Stimulated activated CD4-positive, alpha-beta T cell treated with anti-CD3 and anti-CD28 coated beads, Interleukin-2, amount 100 ng/mL, for 48 hours (primary cell): Measurements from ENCODE around the gene CFB.
A peak's percentile ranks its signal among the peaks of the same experiment; 100 is the strongest.

Experiments
- DNase-seq, 2 donors: peaks; one replicate each; pipeline ENCODE4 v3.0.0-alpha.2; 2020

The CFB gene

DNA sequence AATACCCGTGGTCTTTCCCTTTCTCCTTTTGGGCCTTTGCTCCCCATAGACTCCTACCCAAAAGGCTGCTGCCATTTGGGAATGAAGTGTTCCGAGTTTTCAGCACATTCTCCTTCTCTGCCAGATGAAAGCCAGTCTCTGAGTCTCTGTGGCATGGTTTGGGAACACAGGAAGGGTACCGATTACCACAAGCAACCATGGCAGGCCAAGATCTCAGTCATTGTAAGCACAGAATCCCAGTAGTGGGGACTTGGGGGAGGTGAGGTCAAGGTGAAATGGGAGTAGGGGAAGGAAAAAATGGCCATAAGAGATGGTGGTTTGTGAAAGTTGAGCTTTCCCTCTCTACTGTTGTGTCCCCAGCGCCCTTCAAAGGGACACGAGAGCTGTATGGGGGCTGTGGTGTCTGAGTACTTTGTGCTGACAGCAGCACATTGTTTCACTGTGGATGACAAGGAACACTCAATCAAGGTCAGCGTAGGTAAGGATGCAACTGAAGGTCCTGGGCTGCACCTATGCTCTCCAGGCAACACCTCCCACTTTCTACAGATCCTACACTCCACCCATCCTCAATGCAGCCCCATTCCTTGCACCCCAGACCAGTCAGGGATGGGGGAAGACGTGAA lies 4.1 kb downstream of the CFB start:
- no peak for DNase-seq

DNA sequence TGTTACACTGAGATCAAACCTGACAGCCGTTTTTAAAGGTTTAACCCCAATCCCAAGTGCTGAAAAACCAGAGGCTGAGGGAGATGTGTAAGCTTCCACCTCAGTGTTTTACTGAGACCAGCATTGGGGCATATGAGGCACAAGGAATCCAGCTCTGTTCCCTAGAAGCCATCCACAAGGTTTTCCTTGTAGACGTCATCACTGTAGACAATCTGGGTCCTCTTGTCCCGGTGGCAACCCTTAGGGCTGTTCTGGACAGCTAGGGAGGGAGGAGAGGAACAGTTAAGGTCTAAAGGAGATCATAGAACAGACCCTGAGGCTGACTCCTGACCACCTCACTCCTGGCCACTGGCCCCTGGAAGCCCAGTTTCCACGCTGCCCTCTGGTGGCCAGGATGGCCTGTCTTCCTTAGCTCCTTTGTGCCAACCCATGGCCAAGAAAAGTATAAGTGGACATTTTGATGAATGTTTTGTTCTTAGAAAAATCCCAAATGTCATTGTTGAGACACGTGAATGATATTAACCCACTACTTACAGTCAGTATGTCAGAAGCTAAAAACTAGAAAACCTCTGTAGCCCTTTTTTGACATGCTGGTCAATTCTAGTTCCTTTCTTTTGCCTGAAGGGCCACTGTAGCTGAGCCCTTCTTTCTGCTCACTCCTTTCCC lies 6.4 kb downstream of the CFB start:
- peak; percentile 31 to 39 for DNase-seq

DNA sequence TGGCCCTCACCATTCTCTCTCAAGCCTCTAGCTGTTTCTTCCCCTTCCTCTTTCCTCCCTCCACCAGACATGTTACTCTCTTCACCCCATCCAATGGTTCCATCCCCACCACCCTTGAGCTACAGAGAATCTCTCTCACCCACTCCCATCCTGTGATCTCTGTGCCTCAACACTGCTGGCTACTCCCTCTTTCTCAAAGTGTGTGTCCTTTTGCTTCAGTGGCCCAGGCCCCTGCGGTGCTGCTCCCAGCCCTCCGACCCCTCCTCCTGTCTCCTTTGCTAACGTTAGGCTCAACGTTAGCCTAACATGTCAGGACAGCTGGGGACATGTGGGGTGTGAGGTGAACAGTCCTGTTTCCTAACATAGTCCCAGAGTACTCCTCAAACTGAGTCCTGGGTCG lies 7.0 kb downstream of the CFB start:
- no peak for DNase-seq

DNA sequence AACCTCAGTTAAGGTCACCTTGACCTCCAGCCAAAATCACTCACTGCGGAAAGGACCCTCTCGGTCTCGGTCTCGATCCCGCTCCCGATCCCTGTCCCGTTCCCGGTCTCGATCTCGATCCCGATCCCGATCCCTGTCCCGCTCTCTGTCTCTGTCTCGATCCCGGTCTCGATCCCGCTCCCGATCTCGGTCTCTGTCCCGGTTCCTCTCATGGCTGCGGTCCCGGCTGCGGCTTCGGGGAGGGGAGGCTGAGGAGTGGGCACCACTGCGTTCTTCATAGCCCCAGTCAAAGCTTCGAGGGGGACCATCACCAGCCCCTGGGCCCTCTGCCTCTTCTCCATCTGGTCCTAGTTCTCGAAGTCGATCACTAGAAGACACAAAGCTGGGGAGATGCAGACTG lies 8.6 kb downstream of the CFB start:
- DNase-seq, result no peak

DNA sequence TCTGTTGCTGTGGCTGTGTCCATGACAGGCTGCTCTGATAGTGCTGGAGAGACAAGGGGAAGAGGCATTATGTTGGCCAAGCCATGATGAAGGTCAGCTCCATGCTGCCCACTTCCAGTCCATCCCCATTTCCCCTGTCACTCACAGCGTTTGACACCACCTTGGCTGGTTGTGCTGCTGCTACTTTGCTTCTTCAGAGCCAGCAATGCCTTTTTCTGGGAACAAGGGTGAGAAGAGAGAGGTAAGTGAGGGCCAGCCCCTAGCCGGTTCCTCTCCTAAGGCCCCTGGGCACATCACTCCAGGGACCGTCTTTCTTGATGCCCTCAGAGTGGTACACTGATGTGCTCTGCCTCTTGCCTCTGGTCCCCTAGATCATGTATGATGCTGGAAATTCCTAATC lies 10.9 kb downstream of the CFB start:
- DNase-seq, result no peak

DNA sequence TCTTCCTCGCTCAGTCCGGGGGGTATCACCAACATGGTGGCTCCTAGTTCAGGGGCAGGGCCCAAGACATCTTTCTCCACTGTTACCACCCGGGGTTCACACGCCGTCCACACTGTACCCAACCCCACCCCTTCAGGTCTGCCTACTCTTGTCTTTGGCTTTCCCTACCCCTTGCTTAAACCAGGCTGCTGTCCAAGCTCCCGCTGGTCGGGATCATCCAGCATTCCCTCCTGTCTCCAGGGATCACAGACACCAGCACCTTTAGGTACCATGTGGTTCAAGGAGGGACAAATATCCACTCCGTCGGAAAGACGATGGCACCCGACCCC lies 12.5 kb downstream of the CFB start:
- no peak for DNase-seq

DNA sequence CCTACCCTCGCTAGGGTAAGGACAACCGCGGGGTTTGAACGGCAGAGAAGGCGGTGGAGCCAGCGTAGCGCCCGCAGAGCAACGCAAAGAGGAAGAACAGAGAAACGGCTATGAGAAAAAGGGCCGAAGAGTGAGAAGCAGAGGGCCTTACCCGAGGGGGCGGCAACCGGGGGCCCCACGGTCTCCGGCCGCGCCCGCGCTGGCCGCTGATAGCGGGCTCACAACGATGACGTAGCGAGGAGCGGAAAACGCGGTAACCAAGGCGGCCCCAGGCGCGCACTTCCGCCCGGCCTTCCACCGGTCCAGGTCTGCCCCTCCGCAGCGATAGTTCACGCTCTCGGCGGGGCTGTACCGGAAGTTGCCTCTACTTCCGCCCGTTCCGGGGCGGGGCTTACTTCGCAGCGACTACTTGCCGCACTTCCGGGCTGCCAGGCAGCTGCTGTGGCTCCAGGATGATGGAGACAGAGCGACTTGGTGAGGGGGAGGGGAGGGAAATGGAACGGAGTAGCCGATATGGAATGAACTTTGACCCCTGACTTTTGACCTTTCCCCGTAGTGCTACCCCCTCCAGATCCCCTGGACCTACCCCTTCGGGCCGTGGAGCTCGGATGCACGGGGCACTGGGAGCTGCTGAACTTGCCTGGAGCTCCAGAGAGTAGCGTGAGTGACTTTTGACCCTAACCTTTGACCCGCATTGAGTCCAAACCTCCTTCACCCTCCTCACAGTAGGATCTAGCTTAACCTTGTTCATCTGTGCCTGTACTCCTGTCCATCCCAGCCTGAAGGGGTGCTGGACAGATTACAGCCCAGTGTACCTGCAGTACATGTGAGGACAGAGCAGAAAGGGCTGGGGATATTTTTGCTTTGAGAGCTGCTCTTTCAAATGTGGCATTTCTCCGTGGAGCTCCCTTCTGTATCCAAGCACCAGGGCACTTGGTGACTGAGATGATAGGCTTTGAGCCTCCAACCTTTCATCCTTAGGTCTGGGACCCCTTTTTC lies 13.1 kb downstream of the CFB start, which contains the start of the genes NELFE and SKIC2:
NELFE (minus strand) TSS at position 231 of the 999 bp plus-strand sequence. CDS start 525 bp downstream, outside the sequence.
SKIC2 (plus strand) TSS at position 435 of the 999 bp plus-strand sequence; CDS start at position 453, 18 bp downstream.
- DNase-seq, result peak; percentile 97 to 98

DNA sequence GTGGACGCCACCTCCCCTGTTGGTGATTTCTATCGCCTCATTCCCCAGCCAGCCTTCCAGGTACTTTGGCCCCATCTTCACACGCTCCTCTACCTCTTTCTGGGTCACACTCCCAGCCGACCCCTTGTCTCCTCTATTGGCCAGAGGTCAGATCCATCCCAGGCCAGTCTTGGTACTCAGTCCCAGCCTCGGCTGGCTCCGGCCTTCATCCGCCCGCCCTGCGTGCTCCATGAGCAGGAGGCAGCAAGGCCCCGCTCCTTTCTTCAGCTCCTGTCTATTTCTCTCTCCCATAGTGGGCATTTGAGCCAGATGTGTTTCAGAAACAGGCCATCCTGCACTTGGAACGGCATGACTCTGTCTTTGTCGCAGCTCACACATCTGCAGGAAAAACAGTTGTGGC lies 15.7 kb downstream of the CFB start:
- DNase-seq, result no peak

DNA sequence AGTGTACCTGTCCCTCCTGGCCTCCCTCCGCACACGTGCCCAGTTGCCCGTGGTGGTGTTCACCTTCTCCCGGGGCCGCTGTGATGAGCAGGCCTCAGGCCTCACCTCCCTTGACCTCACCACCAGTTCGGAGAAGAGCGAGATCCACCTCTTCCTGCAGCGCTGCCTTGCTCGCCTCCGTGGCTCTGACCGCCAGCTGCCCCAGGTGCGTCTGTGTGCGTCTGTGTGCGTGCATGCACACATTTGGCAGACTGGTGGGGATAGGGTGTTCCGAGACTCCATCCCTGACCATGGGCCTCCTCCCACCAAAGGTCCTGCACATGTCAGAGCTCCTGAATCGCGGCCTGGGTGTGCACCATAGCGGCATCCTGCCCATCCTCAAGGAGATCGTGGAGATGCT lies 18.0 kb downstream of the CFB start:
- no peak for DNase-seq

DNA sequence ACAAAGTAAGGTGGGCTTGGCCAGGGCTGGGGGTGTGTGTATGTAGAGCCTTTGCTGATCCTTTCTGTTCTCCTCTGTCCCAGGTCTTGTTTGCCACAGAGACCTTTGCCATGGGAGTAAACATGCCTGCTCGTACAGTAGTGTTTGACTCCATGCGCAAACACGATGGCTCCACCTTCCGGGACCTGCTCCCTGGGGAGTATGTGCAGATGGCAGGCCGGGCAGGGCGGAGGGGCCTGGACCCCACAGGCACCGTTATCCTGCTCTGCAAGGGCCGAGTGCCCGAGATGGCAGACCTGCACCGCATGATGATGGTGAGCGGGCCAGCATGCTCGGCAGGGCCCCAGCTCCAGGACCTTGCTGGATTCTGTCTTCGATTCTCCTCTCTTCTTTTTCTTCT lies 19.8 kb downstream of the CFB start:
- DNase-seq, result no peak

DNA sequence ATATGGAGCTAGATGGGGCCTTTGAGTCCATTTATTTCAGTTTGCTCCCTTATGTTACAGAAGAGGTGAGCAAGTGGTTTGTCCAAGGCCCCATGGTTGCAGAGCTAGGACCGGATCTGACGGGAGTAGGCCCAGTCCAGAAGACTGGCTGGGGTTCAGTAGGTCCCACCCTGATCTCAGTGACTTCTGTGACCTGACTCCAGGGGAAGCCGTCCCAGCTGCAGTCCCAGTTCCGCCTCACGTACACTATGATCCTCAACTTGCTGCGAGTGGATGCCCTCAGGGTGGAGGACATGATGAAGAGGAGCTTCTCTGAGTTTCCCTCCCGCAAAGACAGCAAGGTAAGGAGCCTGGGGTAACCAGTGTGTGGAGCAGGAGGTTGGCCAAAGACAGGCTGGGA lies 20.6 kb downstream of the CFB start:
- no peak for DNase-seq

DNA sequence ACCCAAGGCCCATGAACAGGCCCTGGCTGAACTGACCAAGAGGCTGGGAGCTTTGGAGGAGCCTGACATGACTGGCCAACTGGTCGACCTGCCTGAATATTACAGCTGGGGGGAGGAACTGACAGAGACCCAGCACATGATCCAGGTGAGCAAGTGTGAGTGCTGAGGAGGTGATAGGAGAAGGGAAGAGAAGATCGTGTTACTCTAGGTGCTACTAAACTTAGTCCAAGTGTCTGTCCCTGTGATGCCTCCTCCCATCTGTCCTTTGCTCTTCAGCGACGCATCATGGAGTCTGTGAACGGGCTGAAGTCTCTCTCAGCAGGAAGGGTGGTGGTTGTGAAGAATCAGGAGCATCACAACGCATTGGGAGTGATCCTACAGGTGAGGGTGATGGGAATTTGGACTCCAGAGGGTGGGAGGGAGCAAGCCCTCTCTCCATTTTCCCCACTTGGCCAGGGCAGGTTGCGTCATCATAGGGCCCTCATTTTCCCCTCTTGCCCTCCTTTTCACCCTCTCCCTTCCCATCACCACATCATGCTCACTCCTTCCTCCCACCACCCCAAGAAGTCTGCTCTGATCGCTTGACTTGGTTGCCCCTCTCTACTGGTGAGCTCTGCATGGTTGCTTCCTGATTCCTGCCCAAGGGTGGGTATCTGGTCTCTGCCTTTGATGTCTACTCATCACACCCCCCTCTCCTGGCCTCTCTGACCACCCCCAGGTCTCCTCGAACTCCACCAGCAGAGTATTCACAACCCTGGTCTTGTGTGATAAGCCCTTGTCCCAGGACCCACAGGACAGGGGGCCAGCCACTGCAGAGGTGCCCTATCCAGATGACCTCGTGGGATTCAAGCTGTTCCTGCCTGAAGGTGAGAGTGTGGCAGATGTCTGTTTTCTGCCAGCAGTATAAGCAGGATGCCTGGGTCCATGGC lies 21.4 kb downstream of the CFB start:
- no peak for DNase-seq

DNA sequence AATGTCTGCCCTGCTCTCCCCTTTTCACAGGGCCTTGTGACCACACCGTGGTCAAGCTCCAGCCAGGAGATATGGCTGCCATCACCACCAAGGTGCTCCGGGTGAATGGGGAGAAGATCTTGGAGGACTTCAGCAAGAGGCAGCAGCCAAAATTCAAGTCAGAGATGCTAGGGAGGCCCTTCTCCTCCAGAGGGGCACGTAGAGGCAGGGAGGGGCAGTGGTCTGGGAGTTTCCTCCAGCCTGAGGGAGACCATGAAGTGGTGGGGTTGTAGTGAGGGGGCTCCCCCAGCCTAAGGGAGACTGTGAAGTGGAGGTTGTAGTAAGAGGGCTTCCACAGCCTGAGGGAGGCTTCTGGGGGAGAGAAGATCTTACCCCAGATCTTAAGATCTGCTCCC lies 22.0 kb downstream of the CFB start:
- no peak for DNase-seq

DNA sequence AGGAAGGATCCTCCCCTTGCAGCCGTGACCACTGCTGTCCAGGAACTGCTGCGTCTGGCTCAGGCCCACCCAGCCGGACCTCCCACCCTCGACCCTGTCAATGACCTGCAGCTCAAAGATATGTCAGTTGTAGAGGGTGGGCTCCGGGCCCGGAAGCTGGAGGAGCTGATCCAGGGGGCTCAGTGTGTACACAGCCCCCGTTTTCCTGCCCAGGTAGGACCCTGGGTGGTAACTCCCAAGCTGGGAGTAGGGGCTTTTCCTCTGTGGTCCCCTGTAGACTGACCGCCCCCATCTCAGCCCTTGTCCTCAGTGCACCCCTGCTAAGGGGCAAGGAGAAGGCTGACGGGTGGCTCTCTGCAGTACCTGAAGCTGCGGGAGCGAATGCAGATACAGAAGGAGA lies 22.4 kb downstream of the CFB start:
- no peak for DNase-seq

DNA sequence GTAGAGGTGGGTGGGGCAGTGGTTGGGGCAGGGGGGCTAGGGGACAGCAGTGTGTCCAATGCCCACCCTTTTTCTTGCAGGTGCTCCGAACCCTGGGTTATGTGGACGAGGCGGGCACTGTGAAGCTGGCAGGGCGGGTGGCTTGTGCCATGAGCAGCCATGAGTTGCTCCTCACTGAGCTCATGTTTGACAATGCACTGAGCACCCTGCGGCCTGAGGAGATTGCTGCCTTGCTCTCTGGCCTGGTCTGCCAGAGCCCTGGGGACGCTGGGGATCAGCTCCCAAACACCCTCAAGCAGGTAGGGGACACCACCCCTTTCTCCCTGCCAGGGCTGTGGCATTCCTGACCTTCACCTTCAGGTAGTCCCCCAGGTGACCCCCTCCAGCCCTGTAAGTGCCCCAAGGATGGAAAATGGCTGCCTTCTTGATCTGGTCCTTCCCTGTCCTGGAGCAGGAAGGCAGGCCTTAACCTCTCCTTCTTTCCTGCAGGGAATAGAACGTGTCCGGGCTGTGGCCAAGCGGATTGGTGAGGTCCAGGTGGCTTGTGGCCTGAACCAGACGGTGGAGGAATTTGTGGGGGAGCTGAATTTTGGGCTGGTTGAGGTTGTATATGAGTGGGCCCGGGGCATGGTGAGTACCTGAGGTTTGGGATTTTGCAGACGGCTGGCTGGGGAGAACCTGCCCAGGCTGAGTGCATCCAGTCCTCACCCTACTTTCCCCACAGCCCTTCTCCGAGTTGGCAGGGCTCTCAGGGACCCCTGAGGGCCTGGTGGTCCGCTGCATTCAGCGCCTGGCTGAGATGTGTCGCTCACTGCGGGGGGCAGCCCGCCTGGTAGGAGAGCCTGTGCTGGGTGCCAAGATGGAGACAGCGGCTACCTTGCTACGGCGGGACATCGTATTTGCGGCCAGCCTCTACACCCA lies 23.2 kb downstream of the CFB start:
- no peak for DNase-seq

DNA sequence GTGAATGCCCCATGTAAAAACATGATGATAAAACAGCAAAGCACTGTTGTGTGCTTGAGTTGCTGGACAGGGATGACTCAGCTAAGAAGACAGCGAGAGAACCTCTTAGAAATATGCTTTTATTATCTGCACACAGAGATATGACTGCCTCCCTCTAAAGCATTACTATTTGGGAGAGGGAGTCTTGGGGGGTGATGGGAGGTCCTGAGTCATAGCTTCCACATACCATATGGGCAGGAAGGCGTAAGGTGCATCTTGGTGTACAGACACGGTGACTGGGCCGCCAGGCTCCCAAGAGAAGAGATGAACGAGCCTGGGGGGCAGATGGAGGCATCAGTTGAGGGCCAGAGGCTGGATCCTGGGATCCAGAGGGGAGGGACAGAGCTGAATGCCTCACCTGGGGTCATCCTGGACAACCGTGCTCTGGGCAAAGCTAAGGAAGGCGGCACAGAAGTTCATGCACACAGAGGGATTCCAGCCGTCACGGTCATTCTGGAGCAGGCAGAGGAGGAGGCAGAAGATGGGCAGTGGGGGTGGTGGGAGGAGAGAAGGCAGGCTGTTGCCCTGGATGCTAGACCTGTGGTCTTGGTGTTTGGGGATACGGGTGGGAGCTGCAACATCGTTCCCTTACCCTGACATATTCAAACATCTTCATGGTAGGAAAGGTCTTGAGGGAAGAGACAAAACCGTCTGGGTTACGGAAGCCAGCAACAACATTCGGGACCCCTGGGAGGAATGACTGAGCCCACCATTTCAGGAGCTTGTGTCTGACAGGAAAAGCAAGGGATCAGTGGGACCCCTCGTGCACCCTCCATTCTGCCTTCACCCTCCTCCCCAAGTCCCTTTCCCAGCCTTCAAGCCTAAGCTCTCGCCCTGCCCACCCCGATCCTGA lies 24.1 kb downstream of the CFB start:
- no peak for DNase-seq

DNA sequence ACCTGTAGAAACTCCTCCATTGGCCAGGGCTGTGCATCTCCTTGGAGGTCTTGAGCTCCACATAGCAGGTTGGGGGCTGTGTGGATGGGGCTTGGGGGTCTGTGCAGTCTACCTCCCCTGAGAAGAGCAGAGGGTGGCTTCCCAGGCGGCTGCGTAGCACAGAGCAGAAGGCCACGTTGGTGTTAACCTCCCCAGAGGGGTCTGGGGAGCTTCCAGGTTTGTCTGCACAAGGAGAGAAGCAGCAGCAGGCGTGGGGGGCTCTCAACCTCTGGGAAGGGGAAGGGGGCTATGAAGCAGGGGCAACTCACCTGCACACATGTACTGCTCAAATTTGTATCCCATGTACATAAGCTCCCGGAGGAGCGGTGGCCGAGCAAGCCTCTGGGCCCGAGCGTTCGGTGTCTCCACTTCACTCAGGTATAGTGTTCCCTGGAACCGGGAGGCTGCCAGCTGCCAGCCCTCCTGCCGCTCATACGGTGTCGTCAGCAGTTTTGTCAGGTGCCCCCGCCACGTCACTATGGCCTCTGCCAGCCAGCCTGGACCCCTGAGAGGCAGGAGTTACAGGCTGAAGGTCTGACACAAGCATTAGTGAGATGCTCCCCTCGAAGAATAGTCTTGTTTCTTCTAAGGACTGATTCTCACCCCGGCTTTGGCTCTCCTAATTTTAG lies 24.8 kb downstream of the CFB start:
- no peak for DNase-seq

DNA sequence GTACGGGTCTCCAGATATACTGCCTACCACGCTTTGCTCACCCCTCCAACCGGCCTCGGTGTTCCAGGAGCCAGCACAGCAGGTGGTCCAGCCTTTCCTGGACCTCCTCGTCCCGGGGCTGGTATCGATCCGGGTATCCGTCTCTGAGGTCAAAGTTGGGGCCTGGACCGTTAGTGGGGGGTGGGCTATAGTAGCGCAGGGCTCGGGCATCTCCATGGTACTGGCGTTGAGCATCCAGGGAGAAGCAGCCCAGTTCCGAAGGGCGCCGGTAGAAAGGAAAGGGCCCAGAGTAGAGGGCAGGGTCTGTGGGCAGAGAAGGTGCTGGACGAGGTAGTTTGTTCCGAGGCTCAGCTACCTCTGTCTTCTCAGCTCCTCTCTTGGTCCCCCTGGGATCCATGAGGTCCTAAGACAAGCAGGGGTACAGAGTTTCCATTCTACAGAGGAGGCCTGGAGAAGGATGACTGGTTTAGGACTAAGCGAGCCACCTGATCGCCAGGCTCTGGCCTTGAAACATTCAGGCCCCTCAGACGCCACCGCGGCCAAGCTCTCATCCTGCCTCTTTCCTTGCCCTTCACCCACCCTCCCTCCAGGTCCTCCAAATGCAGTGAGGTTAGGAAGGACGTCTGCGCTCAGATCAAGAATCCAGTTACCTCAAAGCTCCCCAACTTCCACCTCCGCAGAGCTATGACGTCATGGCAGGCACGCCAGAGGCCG lies 25.5 kb downstream of the CFB start:
- no peak for DNase-seq
